ENCODE data around the gene REXO1. TPM values are rescaled to one million over a fixed set of nuclear protein-coding genes. Genes with fewer than 3 reads are reported as not detected.

The REXO1 gene
- total and polyA plus RNA-seq, 9 of the 15 experiments (the other 6 are each of a cell fraction or from before 2014, with no cell fraction given), result 0.04 to 63.3 (median 15.8) TPM

DNA sequence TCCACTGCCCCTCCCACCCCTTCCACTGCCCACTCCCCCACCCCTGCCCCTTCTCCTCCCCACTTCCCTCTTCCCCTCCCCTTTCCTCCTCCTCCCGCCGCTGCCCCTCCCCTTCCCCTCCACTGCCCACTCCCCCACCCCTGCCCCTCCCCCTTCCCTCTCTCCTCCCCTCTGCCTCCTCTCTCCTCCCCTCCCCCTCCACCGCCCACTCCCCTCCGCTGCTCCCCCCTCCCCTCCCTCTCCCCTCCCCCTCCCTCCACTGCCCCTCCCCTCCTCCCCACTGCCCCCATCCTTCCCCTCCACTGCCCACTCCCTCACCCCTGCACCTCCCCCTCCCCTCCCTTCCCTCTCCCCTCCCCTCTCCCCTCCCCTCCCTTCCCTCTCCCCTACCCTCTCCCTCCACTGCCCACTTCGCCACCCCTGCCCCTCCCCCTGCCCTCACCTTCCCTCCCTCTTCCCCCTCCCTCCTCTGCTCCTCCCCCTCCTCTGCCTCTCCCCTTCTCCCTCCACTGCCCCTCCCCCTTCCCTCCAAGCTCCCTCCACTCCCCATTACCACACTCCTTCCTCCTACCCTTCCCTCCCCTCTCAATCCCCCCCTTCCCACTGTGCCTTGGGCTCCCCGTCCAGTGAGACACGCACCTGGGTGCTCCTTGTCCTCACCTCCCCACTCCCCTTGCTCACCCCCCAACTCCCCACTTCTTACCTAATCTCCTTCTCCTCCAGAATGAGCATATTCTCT is 58.1 kb downstream of the REXO1 start (continued):
- TF ChIP-seq, protein P1, sequence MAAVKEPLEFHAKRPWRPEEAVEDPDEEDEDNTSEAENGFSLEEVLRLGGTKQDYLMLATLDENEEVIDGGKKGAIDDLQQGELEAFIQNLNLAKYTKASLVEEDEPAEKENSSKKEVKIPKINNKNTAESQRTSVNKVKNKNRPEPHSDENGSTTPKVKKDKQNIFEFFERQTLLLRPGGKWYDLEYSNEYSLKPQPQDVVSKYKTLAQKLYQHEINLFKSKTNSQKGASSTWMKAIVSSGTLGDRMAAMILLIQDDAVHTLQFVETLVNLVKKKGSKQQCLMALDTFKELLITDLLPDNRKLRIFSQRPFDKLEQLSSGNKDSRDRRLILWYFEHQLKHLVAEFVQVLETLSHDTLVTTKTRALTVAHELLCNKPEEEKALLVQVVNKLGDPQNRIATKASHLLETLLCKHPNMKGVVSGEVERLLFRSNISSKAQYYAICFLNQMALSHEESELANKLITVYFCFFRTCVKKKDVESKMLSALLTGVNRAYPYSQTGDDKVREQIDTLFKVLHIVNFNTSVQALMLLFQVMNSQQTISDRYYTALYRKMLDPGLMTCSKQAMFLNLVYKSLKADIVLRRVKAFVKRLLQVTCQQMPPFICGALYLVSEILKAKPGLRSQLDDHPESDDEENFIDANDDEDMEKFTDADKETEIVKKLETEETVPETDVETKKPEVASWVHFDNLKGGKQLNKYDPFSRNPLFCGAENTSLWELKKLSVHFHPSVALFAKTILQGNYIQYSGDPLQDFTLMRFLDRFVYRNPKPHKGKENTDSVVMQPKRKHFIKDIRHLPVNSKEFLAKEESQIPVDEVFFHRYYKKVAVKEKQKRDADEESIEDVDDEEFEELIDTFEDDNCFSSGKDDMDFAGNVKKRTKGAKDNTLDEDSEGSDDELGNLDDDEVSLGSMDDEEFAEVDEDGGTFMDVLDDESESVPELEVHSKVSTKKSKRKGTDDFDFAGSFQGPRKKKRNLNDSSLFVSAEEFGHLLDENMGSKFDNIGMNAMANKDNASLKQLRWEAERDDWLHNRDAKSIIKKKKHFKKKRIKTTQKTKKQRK (IDR thresholded peaks at IDR 0.05; ENCODE audit: borderline replicate concordance, low read depth, low read length), result no peak
- TF ChIP-seq SRSF3 (IDR thresholded peaks at IDR 0.05; ENCODE audit: insufficient read depth, low read length) (no peak), GATA2 (CRISPR knock-in tag; IDR thresholded peaks at IDR 0.05) (no peak), ZNF232 (CRISPR knock-in tag; IDR thresholded peaks at IDR 0.05) (no peak), L3MBTL2 (IDR thresholded peaks at IDR 0.05) (no peak)

All from K562 (cell line).